Epithelial cell of esophagus (primary cell): ENCODE data around the gene GRPEL2.
A peak's percentile ranks its signal among the peaks of the same experiment; 100 is the strongest.

ENCODE experiments used
- DNase-seq: peaks from one replicate; pipeline ENCODE4 v3.0.0; 2010; ENCODE audit warnings: low read depth
- H3K4me3 ChIP-seq: 2 replicates; pipeline ENCODE4 v1.5.1; 2011; ENCODE audit warnings: mild to moderate bottlenecking, low read length, control low read depth
- TF ChIP-seq, protein P1 (sequence below): IDR thresholded peaks from 2 replicates; pipeline ENCODE4 v1.5.1; 2011; ENCODE audit warnings: low read depth, mild to moderate bottlenecking, low read length, control low read depth, inconsistent platforms; ENCODE audit not compliant: insufficient read depth; ENCODE audit errors: missing control alignments

The GRPEL2 gene, protein sequence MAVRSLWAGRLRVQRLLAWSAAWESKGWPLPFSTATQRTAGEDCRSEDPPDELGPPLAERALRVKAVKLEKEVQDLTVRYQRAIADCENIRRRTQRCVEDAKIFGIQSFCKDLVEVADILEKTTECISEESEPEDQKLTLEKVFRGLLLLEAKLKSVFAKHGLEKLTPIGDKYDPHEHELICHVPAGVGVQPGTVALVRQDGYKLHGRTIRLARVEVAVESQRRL

DNA sequence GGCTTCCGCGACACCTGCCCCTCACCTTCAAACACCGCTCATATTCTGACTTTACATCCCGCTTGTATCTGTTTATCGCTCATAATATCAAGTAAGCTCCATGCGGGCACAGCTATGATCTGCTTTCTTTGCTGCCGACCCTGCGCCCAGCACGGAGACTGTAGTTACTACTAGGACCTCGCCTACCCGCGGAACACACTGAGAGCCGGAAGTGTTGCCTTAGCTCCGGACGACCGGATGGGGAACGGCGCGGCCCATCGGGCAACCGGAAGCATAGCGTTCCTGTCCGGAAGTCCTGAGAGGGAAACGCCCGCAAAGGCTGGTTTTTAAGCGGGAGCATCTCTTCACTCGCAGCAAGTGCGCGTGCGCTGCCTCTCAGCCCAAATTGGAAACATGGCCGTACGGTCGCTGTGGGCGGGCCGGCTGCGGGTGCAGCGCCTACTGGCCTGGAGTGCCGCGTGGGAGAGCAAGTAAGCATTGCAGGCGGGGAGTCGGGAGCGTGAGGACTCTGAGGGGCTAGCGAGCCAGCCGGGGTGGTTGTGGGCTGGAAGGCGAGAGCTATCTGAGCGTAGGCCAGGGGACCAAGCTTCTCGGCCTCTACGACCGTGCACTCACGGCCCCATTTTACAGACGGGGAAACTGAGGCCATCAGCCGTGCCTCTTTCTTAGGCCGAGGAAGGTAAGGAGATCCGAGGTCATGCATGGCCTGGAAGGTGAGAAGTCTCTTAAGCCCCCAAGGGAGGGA, at the start of gene GRPEL2:
Gene GRPEL2 (plus strand): TSS at position 353 of the 745 bp plus-strand sequence. CDS start 41 bp downstream, at position 394.
- peak within 1 kb of the TSS; percentile 99 for H3K4me3 ChIP-seq
- TF ChIP-seq, protein P1, sequence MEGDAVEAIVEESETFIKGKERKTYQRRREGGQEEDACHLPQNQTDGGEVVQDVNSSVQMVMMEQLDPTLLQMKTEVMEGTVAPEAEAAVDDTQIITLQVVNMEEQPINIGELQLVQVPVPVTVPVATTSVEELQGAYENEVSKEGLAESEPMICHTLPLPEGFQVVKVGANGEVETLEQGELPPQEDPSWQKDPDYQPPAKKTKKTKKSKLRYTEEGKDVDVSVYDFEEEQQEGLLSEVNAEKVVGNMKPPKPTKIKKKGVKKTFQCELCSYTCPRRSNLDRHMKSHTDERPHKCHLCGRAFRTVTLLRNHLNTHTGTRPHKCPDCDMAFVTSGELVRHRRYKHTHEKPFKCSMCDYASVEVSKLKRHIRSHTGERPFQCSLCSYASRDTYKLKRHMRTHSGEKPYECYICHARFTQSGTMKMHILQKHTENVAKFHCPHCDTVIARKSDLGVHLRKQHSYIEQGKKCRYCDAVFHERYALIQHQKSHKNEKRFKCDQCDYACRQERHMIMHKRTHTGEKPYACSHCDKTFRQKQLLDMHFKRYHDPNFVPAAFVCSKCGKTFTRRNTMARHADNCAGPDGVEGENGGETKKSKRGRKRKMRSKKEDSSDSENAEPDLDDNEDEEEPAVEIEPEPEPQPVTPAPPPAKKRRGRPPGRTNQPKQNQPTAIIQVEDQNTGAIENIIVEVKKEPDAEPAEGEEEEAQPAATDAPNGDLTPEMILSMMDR, result no peak
- DNase-seq, result peak; percentile 98

DNA sequence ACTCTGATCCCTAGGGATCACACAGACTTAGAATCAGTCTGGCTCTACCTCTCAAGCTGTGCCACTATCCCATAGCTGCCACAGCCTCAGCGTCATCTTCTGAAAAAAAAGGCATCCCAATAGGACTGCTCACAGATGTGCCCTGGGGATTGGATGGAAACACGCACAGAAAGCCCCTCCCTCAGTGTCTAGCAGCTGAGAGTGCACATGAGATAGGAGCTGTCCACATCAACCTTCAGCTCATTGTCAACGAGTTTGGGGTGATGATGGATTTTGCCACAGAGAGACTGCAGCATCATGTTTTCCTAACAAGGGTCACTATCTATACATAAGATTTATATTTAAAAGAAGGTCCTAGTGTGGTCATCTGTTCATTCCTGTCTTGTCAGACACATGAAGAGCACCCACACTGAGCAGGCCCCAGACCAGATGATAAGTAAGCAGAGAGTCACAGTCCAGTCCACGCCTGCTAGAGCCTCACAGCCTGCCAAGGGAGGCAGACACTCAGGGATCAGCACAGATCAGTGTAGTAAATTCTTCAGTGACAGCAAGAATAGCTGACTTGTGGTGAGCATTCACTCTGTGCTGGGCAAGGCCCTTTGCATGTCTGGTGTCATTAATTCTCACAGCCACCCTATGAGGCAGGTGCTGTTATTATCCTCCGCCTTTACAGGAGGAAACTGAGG, 47.8 kb upstream of the GRPEL2 start:
- no peak for DNase-seq
- H3K4me3 ChIP-seq, result no peak overlapping the region
- TF ChIP-seq, protein P1, result no peak

DNA sequence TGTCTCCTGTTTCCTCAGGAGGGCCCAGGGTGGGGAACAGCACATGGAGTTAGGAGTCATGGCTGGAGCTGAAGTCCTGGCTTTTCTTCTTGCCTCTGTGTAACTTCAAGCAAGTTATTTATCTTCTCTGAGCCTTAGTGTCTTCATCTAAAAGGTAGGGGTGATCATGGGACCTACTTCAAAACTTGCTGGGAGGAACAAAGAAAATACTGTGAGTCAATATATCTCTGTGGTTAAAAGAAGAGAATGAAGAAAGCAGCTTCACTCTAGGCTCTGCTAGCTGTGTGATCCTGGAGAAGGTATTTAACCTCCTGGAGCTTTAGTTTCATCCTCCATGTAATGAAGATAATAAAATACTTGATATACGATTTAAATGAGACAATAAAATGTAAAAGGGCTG, 47.1 kb upstream of the GRPEL2 start:
- no peak for DNase-seq
- TF ChIP-seq, protein P1, result no peak
- no peak overlapping the region for H3K4me3 ChIP-seq

- DNase-seq, result no peak
- H3K4me3 ChIP-seq, result no peak overlapping the region
- TF ChIP-seq, protein P1, result no peak
Measured at GRCh38 chr5:149298842-149299404, 46.4 kb upstream of the GRPEL2 start.

DNA sequence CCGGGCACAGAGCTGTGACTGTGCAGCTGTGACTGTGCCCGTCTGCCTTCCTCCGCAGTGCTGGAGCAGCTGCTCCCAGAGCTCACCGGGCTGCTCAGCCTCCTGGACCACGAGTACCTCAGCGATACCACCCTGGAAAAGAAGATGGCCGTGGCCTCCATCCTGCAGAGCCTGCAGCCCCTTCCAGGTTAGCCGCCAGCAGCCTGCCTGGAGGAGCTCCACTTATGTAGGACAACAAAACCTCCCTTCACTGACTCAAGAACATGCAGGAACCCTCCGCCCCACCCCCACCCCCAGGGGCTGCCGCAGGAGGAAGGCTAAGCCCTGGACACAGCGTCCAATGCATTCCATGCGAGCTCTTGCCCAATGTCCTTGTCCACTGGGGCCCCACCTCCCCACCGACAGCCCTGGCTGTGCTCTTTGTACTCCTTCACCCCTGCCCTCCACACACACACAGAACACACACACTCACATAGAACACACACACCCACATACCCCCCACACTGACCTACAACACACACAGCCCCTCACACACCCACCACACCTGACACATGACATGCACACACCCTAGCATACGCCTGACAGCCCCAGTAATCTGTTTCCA, 45.7 kb upstream of the GRPEL2 start:
- TF ChIP-seq, protein P1, result no peak
- H3K4me3 ChIP-seq, result no peak overlapping the region
- no peak for DNase-seq

DNA sequence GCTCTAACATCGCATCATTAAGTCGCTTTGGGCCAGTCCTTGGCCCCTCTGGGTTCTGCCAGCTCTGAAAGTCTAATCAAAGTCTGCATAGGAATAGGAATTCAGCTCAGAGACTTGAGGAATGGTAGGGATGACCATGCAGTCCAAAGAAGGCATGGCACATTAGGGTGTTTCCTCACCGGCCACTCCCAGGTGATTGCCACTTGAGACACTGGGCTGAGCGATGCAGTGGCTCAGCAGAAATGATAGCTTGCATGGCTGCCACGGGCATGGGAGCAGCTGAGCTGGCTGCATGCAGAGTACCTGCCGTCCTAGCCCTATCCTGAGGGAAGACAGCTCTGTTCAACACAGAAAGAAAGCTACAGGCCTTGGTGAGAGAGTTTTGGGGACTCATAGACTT, 44.9 kb upstream of the GRPEL2 start:
- TF ChIP-seq, protein P1, result no peak
- no peak for DNase-seq

More for the DNA sequence above, 44.9 kb upstream of the GRPEL2 start:
- H3K4me3 ChIP-seq, result no peak overlapping the region
